K562 (cell line): ENCODE measurements around the gene GRB2. TPM values are rescaled to one million over a fixed set of nuclear protein-coding genes. Genes with fewer than 3 reads are reported as not detected.

Experiments
- CEBPB ChIP-seq: fragments of 450-650 bp; IDR thresholded peaks from 2 replicates; pipeline ENCODE4 v1.6.1; 2016; ENCODE audit warnings: missing genetic modification characterization, missing compliant biosample characterization
- CHCHD3 ChIP-seq: fragments of 250-450 bp; sonication (Bioruptor Pico); IDR thresholded peaks from 2 replicates; pipeline ENCODE4 v2.1.2; 2022; ENCODE audit warnings: mild to moderate bottlenecking
- CHD2 ChIP-seq: IDR thresholded peaks from 2 replicates; pipeline ENCODE4 v1.6.1; 2011; ENCODE audit warnings: low read depth, low read length
- CUX1 ChIP-seq: fragments of 200-800 bp; sonication (Bioruptor generic); IDR thresholded peaks from 2 replicates; pipeline ENCODE4 v1.6.1; 2016; ENCODE audit warnings: missing genetic modification characterization, missing compliant biosample characterization
- KLF13 ChIP-seq: fragments of 450-650 bp; IDR thresholded peaks from 2 replicates; pipeline ENCODE4 v1.6.1; 2016; ENCODE audit warnings: missing genetic modification characterization, low read depth, mild to moderate bottlenecking, missing compliant biosample characterization, moderate library complexity, borderline replicate concordance
- KLF16 ChIP-seq: IDR thresholded peaks from 2 replicates; pipeline ENCODE4 v1.6.1; 2016; ENCODE audit warnings: antibody characterized with exemption
- MYC ChIP-seq, 2 experiments: fragments of 250-450 bp in 1 of 2; sonication (Bioruptor Pico) in 1 of 2; IDR thresholded peaks; 2 replicates each; pipeline versions ENCODE4 v1.5.1 to v1.6.1; 2012 to 2021; ENCODE audit warnings: low read depth in 2 of 2, borderline replicate concordance in 1 of 2, improper control_type of control experiment in 1 of 2, low read length in 1 of 2, mild to moderate bottlenecking in 1 of 2, moderate library complexity in 1 of 2
- NR2C2 ChIP-seq, 2 experiments: fragments of 200-800 bp in 1 of 2; sonication (Bioruptor generic) in 1 of 2; sonication (generic) in 1 of 2; formaldehyde crosslinking in 1 of 2; IDR thresholded peaks; 2 replicates each; pipeline versions ENCODE4 v1.6.1 to v1.8.0; 2016 to 2022; ENCODE audit warnings: mild to moderate bottlenecking in 1 of 2, missing compliant biosample characterization in 1 of 2, missing genetic modification characterization in 1 of 2, missing genetic modification reagents in 1 of 2
- RBFOX2 ChIP-seq: fragments of 200-400 bp; formaldehyde crosslinking; IDR thresholded peaks from 2 replicates; pipeline ENCODE4 v1.6.1; 2017; ENCODE audit warnings: low read depth, mild to moderate bottlenecking, low read length, moderate library complexity
- RFX5 ChIP-seq: IDR thresholded peaks from 2 replicates; pipeline ENCODE4 v1.6.1; 2011; ENCODE audit warnings: low read depth, mild to moderate bottlenecking, improper control_type of control experiment, low read length
- SMAD2 ChIP-seq: fragments of 150-350 bp; IDR thresholded peaks from 2 replicates; pipeline ENCODE4 v1.6.1; 2014; ENCODE audit warnings: low read depth, mild to moderate bottlenecking, low read length
- SNIP1 ChIP-seq: fragments of 450-650 bp; IDR thresholded peaks from 2 replicates; pipeline ENCODE4 v1.7.1; 2017; ENCODE audit warnings: low read depth, mild to moderate bottlenecking
- SOX6 ChIP-seq: fragments of 450-650 bp; IDR thresholded peaks from 2 replicates; pipeline ENCODE4 v1.6.1; 2014; ENCODE audit warnings: mild to moderate bottlenecking
- SP1 ChIP-seq: sonication (generic); formaldehyde crosslinking; IDR thresholded peaks from 2 replicates; pipeline ENCODE4 v1.8.1; 2022; ENCODE audit warnings: mild to moderate bottlenecking, missing genetic modification reagents
- ZKSCAN3 ChIP-seq: fragments of 250-450 bp; sonication (Bioruptor Pico); IDR thresholded peaks from 2 replicates; pipeline ENCODE4 v1.4.0; 2020
- ZNF124 ChIP-seq: sonication (generic); formaldehyde crosslinking; IDR thresholded peaks from 2 replicates; pipeline ENCODE4 v1.8.1; 2022; ENCODE audit warnings: missing genetic modification reagents
- ZNF23 ChIP-seq: fragments of 250-450 bp; sonication (Bioruptor Pico); IDR thresholded peaks from 2 replicates; pipeline ENCODE4 v1.4.0; 2020; ENCODE audit warnings: mild to moderate bottlenecking
- polyA plus RNA-seq, 8 experiments: library from polyadenylated mRNA; depleted of rRNA in 4 of 8; stranded (reverse) in 5 of 8; unstranded in 3 of 8; fragments of >200 nt; fragmentation: Nextera tagmentation in 2 of 8; fragmentation: Illumina TruSeq in 1 of 8; extraction: Ambion mirVana in 2 of 8; extraction: Trizol in 1 of 8; gene quantifications; 2 replicates each; pipeline versions ENCODE4 v1.2.1 to v1.2.3, GENCODE V29; 2011 to 2014; ENCODE audit warnings: inconsistent platforms in 1 of 8, missing spikeins in 1 of 8
- total RNA-seq, 7 experiments: library from RNA; depleted of rRNA in 6 of 7; stranded (reverse); fragments of >200 nt in 6 of 7; fragmentation: Illumina TruSeq in 2 of 7; extraction: Trizol in 2 of 7; gene quantifications; 2 replicates each; pipeline versions ENCODE4 v1.2.1 to v1.2.3, GENCODE V29; 2011 to 2021; ENCODE audit warnings: low replicate concordance in 1 of 7
- TF ChIP-seq, protein P1 (sequence below): sonication (generic); formaldehyde crosslinking; IDR thresholded peaks from 2 replicates; pipeline ENCODE4 v1.8.1; 2023; ENCODE audit warnings: mild to moderate bottlenecking, missing genetic modification reagents
- TF ChIP-seq, protein P2 (sequence below): fragments of 450-650 bp; IDR thresholded peaks from 2 replicates; pipeline ENCODE4 v1.6.1; 2016; ENCODE audit warnings: antibody characterized with exemption
- TF ChIP-seq, protein P3 (sequence below), 3 experiments: fragments of 200-800 bp in 1 of 3; sonication (Bioruptor generic) in 1 of 3; sonication (generic) in 1 of 3; formaldehyde crosslinking in 1 of 3; IDR thresholded peaks; 2 replicates each; pipeline versions ENCODE4 v1.6.1 to v1.8.0; 2016 to 2022; ENCODE audit warnings: mild to moderate bottlenecking in 2 of 3, missing compliant biosample characterization in 2 of 3, missing genetic modification characterization in 2 of 3, missing genetic modification reagents in 1 of 3

Gene GRB2
- total and polyA plus RNA-seq, 9 of the 15 experiments (the other 6 are each of a cell fraction or from before 2014, with no cell fraction given), result 57.2 to 136 (median 84.8) TPM

- TF ChIP-seq CUX1 (CRISPR knock-in tag) (no peak), RBFOX2 (no peak), KLF16 (peak; percentile 79), CHD2 (no peak), CEBPB (no peak), RFX5 (no peak), SNIP1 (no peak), SP1 (CRISPR knock-in tag) (peak; percentile 71), ZNF23 (CRISPR knock-in tag) (no peak), CHCHD3 (CRISPR knock-in tag) (no peak), SMAD2 (no peak), ZKSCAN3 (CRISPR knock-in tag) (no peak), SOX6 (peak; percentile 73), MYC (IDR thresholded peaks at IDR 0.05; ENCODE audit: low read depth, low read length) (peak; percentile 87), MYC (CRISPR knock-in tag; IDR thresholded peaks at IDR 0.05; ENCODE audit: borderline replicate concordance, low read depth) (no peak), ZNF124 (CRISPR knock-in tag) (no peak), KLF13 (no peak), NR2C2 (CRISPR knock-in tag; IDR thresholded peaks at IDR 0.05) (no peak), NR2C2 (tag; IDR thresholded peaks at IDR 0.05) (no peak)
- TF ChIP-seq, protein P1, sequence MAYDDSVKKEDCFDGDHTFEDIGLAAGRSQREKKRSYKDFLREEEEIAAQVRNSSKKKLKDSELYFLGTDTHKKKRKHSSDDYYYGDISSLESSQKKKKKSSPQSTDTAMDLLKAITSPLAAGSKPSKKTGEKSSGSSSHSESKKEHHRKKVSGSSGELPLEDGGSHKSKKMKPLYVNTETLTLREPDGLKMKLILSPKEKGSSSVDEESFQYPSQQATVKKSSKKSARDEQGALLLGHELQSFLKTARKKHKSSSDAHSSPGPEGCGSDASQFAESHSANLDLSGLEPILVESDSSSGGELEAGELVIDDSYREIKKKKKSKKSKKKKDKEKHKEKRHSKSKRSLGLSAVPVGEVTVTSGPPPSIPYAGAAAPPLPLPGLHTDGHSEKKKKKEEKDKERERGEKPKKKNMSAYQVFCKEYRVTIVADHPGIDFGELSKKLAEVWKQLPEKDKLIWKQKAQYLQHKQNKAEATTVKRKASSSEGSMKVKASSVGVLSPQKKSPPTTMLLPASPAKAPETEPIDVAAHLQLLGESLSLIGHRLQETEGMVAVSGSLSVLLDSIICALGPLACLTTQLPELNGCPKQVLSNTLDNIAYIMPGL, result no peak
- TF ChIP-seq, protein P2, sequence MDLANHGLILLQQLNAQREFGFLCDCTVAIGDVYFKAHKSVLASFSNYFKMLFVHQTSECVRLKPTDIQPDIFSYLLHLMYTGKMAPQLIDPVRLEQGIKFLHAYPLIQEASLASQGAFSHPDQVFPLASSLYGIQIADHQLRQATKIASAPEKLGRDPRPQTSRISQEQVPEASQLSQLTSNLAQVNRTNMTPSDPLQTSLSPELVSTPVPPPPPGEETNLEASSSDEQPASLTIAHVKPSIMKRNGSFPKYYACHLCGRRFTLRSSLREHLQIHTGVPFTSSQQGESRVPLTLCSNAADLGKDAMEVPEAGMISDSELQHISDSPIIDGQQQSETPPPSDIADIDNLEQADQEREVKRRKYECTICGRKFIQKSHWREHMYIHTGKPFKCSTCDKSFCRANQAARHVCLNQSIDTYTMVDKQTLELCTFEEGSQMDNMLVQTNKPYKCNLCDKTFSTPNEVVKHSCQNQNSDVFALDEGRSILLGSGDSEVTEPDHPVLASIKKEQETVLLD, result no peak
- TF ChIP-seq, protein P3, sequence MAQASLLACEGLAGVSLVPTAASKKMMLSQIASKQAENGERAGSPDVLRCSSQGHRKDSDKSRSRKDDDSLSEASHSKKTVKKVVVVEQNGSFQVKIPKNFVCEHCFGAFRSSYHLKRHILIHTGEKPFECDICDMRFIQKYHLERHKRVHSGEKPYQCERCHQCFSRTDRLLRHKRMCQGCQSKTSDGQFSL (CRISPR knock-in tag; IDR thresholded peaks at IDR 0.05), result no peak
- TF ChIP-seq, protein P3 (tag; IDR thresholded peaks at IDR 0.05), result no peak
These were observed 58.6 kb downstream of the GRB2 start (continued) for GRCh38 chr17:75346906-75347305.
